ENCODE measurements around the gene ADGRL3.
"Not testable (repeated sequence)": the region's sequence is repeated elsewhere in the genome, so short reads cannot be mapped to it uniquely, and the experiment has no call there.

The ADGRL3 gene

DNA sequence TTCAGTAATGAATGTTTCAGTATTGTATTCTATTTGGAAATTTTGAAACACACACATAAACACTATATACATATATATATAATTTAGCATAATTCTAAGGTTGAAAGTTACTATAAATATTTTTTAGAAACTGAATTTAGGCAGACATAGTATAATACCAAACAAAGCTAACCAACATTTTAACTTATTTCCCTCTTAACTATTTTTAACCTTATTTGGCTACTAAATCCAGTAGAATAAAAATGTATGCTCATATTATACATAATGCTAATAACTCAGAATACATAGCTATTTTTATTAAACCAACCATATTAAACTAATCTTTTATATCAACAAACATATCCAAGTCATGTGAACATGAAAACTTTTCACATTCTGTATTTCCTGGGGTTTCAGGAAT is 563.6 kb downstream of the ADGRL3 start:
- no peak for DNase-seq (ENCODE audit: low read depth, low spot score)
- no peak overlapping the region for H3K27ac ChIP-seq

GRCh38 chr4:61764090-61764489 is 564.0 kb downstream of the ADGRL3 start:
- not testable (repeated sequence) for H3K27ac ChIP-seq; DNase-seq (ENCODE audit: low read depth, low spot score)

- not testable (repeated sequence) for H3K27ac ChIP-seq; DNase-seq (ENCODE audit: low read depth, low spot score)
Measured at GRCh38 chr4:61769444-61770167, 569.5 kb downstream of the ADGRL3 start.

GRCh38 chr4:61770456-61770855 is 570.3 kb downstream of the ADGRL3 start:
- no peak overlapping the region for H3K27ac ChIP-seq
- DNase-seq (ENCODE audit: low read depth, low spot score), result no peak

DNA sequence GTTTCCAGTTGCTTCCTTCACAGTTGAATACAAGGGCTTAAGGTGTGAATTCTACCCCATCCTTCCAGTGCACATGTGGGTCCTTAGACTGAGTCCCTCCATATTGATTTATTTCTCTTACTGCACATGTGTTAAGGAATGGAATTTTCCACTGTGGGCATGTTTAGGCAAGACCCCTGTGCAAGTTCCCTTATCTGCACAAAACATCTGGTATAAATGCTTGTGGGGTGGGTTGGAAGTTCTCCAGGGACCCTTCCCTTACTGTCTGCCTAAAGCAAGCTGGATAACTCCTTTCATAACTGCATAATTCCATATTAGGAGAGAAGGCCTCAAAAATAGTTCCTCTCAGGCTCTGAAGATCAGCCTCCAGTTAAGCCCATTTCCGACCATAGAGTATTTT is 570.9 kb downstream of the ADGRL3 start:
- no peak for DNase-seq (ENCODE audit: low read depth, low spot score)

GRCh38 chr4:61772126-61772525 is 572.0 kb downstream of the ADGRL3 start:
- peak overlapping the region; percentile 2 for H3K27ac ChIP-seq
- DNase-seq (ENCODE audit: low read depth, low spot score), result peak; percentile 22

More for the DNA sequence above, 570.9 kb downstream of the ADGRL3 start:
- H3K27ac ChIP-seq, result no peak overlapping the region

DNA sequence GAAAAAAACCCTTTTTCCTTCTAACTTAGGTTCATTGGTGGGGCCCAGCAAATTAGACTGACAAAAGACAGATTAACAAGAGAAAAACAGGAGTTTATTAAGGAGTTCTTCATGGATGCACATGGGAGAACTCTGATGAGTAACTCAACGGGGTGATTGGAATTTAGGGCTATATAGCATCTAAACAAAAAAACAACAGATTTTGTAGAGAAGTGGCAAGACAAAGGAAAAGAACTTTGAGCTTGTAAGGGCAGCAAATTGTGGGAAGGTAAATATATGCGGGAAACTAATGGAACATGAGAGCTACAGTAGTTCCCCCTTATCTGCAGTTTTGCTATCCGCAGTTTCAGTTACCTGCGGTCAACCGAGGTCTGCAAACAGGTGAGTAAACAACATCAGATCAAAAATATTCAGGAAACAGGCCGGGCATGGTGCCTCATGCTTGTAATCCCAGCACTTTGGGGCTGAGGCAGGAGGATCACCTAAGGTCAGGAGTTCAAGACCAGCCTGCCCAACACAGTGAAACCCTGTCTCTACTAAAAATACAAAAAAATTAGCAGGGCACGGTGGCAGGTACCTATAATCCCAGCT is 573.6 kb downstream of the ADGRL3 start:
- H3K27ac ChIP-seq, result no peak overlapping the region
- DNase-seq (ENCODE audit: low read depth, low spot score), result no peak

DNA sequence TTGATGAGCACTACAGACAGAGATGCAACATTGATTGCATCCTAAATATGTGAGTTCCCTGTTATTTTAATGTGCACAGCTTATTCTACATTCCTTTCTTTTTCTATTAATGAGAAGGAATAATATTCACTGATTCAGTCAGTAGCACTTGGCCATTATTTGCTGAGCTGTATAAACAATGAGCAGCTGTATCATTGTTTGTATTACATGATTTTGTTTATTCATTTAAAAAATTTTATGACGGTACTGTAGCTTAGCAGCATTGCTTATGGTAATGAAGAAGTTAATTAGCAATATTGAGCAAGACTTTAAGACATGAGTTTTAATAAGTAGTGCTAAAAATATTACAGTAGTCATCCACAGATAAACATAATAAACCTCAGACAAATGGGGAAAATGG is 582.0 kb downstream of the ADGRL3 start:
- H3K27ac ChIP-seq, result no peak overlapping the region
- DNase-seq (ENCODE audit: low read depth, low spot score), result no peak

- no peak for DNase-seq (ENCODE audit: low read depth, low spot score)
- no peak overlapping the region for H3K27ac ChIP-seq
Measured at GRCh38 chr4:61783050-61783449, 582.9 kb downstream of the ADGRL3 start.

GRCh38 chr4:61785761-61786160 is 585.6 kb downstream of the ADGRL3 start:
- no peak overlapping the region for H3K27ac ChIP-seq
- no peak for DNase-seq (ENCODE audit: low read depth, low spot score)

DNA sequence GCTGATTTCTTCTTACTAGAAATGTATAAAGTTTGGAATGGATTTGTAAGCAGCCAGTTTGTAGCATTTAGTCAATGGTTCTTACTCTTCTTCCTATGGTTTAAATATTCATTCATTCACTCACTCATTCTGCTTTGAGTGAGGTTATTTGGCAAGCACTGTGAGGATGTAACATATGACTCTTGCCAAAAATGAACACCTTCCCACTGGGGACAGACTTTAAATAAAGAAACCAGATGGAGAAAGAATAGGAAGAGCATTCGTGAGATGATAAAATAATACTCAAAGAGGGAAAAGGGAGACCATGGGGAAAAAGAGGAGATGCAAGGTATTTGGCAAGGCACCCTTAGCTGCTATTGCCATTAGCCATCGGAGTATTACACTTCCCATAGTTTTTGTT is 586.1 kb downstream of the ADGRL3 start:
- no peak overlapping the region for H3K27ac ChIP-seq
- DNase-seq (ENCODE audit: low read depth, low spot score), result no peak

DNA sequence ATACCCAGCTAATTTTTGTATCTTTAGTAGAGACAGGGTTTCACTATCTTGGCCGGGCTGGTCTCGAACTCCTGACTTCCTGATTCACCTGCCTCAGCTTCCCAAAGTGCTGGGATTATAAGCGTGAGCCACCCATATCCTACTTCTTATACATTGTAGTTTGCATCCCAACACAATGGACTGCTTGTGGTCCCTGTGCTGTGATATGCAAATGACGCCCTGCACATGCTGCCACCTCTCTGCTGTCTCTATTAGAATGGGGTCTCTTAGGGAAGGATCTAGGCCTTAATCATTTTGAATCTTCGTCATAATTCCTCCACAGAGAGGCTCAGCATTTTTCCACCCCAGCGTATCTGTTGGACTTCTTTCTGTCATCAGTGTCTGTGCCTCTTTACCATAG is 595.9 kb downstream of the ADGRL3 start:
- H3K27ac ChIP-seq, result no peak overlapping the region
- DNase-seq (ENCODE audit: low read depth, low spot score), result no peak

DNA sequence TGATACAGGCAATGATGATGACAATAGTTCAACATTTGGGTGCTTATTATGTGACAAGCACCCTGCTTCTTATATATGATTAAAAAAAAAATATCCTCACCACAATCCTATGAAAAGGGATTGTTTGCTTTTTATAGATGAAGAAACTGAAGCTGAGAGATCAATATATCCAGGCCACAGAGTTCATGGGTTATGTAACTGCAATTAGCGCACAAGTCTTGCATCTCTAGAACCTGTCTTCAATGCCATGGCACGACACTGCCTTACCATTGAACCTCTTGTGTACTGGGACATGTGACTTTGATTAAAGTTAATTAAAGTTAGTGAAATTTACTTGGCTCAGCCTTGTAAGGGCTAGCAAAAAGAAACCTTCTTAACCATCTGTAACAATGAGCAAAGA is 599.7 kb downstream of the ADGRL3 start:
- no peak for DNase-seq (ENCODE audit: low read depth, low spot score)
- H3K27ac ChIP-seq, result no peak overlapping the region

GRCh38 chr4:61805227-61805626 is 605.1 kb downstream of the ADGRL3 start:
- no peak for DNase-seq (ENCODE audit: low read depth, low spot score)
- H3K27ac ChIP-seq, result no peak overlapping the region

- H3K27ac ChIP-seq, result no peak overlapping the region
- no peak for DNase-seq (ENCODE audit: low read depth, low spot score)
Measured at GRCh38 chr4:61805979-61806378, 605.9 kb downstream of the ADGRL3 start.

DNA sequence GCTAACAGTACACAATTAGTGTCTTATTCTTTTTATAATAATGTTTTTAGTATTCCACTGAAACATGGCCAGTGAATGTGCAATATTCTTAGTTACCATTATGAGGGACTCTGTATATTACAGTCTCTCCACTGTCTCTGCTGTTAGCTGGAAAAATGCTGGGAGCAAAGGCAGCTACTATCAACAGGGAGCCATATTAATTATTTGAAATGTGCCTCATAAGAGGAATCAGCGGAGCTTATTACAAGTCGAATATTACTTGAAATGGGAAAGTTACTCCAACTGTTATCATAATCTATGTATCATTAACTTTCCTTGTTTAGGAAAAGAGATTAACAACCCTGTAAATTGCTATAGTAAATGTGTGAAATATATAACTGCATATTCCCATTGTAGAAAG is 612.0 kb downstream of the ADGRL3 start:
- DNase-seq (ENCODE audit: low read depth, low spot score), result no peak
- H3K27ac ChIP-seq, result no peak overlapping the region

GRCh38 chr4:61817071-61817470 is 616.9 kb downstream of the ADGRL3 start:
- no peak for DNase-seq (ENCODE audit: low read depth, low spot score)
- no peak overlapping the region for H3K27ac ChIP-seq

- DNase-seq (ENCODE audit: low read depth, low spot score), result no peak
- no peak overlapping the region for H3K27ac ChIP-seq
Measured at GRCh38 chr4:61820136-61820535, 620.0 kb downstream of the ADGRL3 start.

- no peak for DNase-seq (ENCODE audit: low read depth, low spot score)
- H3K27ac ChIP-seq, result no peak overlapping the region
Measured at GRCh38 chr4:61824454-61824853, 624.3 kb downstream of the ADGRL3 start.

- no peak for DNase-seq (ENCODE audit: low read depth, low spot score)
- H3K27ac ChIP-seq, result no peak overlapping the region
Measured at GRCh38 chr4:61827907-61828391, 627.8 kb downstream of the ADGRL3 start.

GRCh38 chr4:61828960-61829359 is 628.8 kb downstream of the ADGRL3 start:
- DNase-seq (ENCODE audit: low read depth, low spot score), result no peak
- no peak overlapping the region for H3K27ac ChIP-seq

DNA sequence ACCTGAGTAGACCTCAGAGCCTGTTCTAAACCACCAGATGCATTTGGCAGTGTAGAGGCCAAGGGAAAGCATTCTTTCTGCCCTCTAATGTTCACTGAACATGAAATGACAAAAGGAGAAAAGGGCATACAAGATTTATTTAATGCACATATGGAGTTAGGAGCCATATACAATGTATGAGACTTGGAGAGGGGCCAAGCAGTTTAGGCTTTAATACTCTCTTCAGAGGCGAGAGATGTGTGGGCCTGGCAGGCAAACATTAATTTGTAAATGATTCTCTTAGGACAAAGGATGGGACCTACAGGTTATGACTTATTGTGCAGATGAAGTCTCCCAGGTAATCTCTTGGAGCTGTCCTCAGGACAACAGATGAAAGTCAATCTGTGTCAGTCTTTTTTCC is 631.9 kb downstream of the ADGRL3 start:
- no peak for DNase-seq (ENCODE audit: low read depth, low spot score)
- H3K27ac ChIP-seq, result no peak overlapping the region
